Activated T-cell treated with anti-CD3 and anti-CD28 coated beads for 24 hours (primary cell): Measurements from ENCODE around the gene PRDM12.
"Not testable (repeated sequence)": the region's sequence is repeated elsewhere in the genome, so short reads cannot be mapped to it uniquely, and the experiment has no call there.

Experiments used
- DNase-seq: peaks from one replicate; pipeline ENCODE4 v3.0.0-alpha.2; 2020; ENCODE audit warnings: low read depth

The PRDM12 gene

GRCh38 chr9:130665029-130665430 lies 636 bp downstream of the PRDM12 start:
- DNase-seq = no peak

- DNase-seq = no peak
Observed at GRCh38 chr9:130665431-130666392, 1.3 kb downstream of the PRDM12 start.

- no peak for DNase-seq
Observed at GRCh38 chr9:130666393-130667119, 2.2 kb downstream of the PRDM12 start.

GRCh38 chr9:130667120-130667435 lies 2.7 kb downstream of the PRDM12 start:
- DNase-seq = no peak

- DNase-seq = no peak
Observed at GRCh38 chr9:130668196-130668595, 3.8 kb downstream of the PRDM12 start.

GRCh38 chr9:130668659-130669058 lies 4.3 kb downstream of the PRDM12 start:
- no peak for DNase-seq

- no peak for DNase-seq
Observed at GRCh38 chr9:130669965-130670364, 5.6 kb downstream of the PRDM12 start.

- no peak for DNase-seq
Observed at GRCh38 chr9:130670644-130671043, 6.2 kb downstream of the PRDM12 start.

GRCh38 chr9:130672466-130672865 lies 8.1 kb downstream of the PRDM12 start:
- no peak for DNase-seq

GRCh38 chr9:130672933-130673615 lies 8.7 kb downstream of the PRDM12 start:
- DNase-seq = no peak

GRCh38 chr9:130675396-130675795 lies 11.0 kb downstream of the PRDM12 start:
- no peak for DNase-seq

- no peak for DNase-seq
Observed at GRCh38 chr9:130677252-130677651, 12.9 kb downstream of the PRDM12 start.

- peak; percentile 60 for DNase-seq
Observed at GRCh38 chr9:130680836-130681768, 16.7 kb downstream of the PRDM12 start.

- no peak for DNase-seq
Observed at GRCh38 chr9:130681769-130682420, 17.5 kb downstream of the PRDM12 start.

GRCh38 chr9:130682421-130683121 lies 18.2 kb downstream of the PRDM12 start:
- DNase-seq = peak; percentile 46

GRCh38 chr9:130685104-130685503 lies 20.7 kb downstream of the PRDM12 start:
- DNase-seq = no peak

- not testable (repeated sequence) for DNase-seq
Observed at GRCh38 chr9:130685945-130686344, 21.6 kb downstream of the PRDM12 start.

GRCh38 chr9:130687615-130688014 lies 23.2 kb downstream of the PRDM12 start:
- DNase-seq = no peak

GRCh38 chr9:130688072-130688471 lies 23.7 kb downstream of the PRDM12 start:
- DNase-seq = no peak

- no peak for DNase-seq
Observed at GRCh38 chr9:130689572-130689936, 25.2 kb downstream of the PRDM12 start.
